Breast epithelium (tissue), 3 donors: ENCODE measurements around the gene ADCY6.

Experiments
- POLR2A ChIP-seq: fragments of 450-650 bp; IDR thresholded peaks from one replicate; pipeline ENCODE4 v1.6.1; 2016; ENCODE audit warnings: antibody characterized with exemption, mild to moderate bottlenecking, moderate library complexity
- POLR2AphosphoS5 ChIP-seq, 3 donors: sonication (generic); formaldehyde crosslinking; IDR thresholded peaks; one replicate each; pipeline ENCODE4 v1.6.1; 2017; ENCODE audit warnings: antibody characterized with exemption in 3 of 3
- TF ChIP-seq, protein P1 (sequence below), 3 donors: fragments of 450-650 bp; IDR thresholded peaks; one replicate each; pipeline ENCODE4 v1.5.1; 2016 to 2017; ENCODE audit warnings: antibody characterized with exemption in 3 of 3, mild to moderate bottlenecking in 3 of 3, moderate library complexity in 3 of 3

DNA sequence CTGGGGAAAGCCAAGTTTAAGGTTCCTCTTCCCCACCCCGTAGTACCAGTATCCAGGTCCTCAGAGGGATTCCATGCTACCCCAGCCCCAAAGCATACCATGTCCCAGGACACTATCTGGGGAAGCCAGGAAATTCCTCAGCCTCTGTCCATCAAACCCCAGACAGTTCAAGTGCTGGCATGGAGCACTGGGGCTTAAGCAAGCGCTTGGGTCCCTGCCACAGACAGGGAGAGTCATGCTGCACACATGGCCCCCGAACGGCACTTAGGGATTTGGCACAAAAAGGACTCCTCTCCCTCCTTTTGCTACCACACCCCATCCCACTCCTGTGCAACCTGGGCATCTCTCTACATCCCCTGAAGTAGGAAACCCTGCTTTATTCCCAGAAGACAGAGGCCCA lies 21.8 kb downstream of the ADCY6 start:
- TF ChIP-seq, protein P1, sequence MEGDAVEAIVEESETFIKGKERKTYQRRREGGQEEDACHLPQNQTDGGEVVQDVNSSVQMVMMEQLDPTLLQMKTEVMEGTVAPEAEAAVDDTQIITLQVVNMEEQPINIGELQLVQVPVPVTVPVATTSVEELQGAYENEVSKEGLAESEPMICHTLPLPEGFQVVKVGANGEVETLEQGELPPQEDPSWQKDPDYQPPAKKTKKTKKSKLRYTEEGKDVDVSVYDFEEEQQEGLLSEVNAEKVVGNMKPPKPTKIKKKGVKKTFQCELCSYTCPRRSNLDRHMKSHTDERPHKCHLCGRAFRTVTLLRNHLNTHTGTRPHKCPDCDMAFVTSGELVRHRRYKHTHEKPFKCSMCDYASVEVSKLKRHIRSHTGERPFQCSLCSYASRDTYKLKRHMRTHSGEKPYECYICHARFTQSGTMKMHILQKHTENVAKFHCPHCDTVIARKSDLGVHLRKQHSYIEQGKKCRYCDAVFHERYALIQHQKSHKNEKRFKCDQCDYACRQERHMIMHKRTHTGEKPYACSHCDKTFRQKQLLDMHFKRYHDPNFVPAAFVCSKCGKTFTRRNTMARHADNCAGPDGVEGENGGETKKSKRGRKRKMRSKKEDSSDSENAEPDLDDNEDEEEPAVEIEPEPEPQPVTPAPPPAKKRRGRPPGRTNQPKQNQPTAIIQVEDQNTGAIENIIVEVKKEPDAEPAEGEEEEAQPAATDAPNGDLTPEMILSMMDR (IDR thresholded peaks at IDR 0.05) = no peak
- TF ChIP-seq POLR2A = no peak
- TF ChIP-seq POLR2AphosphoS5 (IDR thresholded peaks at IDR 0.05) = no peak
